ENCODE results near the gene CCDC107. TPM values are rescaled to one million over a fixed set of nuclear protein-coding genes. Genes with fewer than 3 reads are reported as not detected.
"Not testable (repeated sequence)": the region's sequence is repeated elsewhere in the genome, so short reads cannot be mapped to it uniquely, and the experiment has no call there.

Gene CCDC107, protein sequence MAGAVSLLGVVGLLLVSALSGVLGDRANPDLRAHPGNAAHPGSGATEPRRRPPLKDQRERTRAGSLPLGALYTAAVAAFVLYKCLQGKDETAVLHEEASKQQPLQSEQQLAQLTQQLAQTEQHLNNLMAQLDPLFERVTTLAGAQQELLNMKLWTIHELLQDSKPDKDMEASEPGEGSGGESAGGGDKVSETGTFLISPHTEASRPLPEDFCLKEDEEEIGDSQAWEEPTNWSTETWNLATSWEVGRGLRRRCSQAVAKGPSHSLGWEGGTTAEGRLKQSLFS
- total RNA-seq: 31.1 to 55.2 TPM (median 52.2 TPM) in 3 replicates
- long read RNA-seq, transcript CCDC107-206 (5 exons, 1,242 nt): major isoform, 28 of 99 reads
- long read RNA-seq, transcript CCDC107-204 (6 exons, 1,173 nt): minor isoform, 22 of 99 reads
- long read RNA-seq, partial matches to known transcripts: 3 of 99 reads
- long read RNA-seq, other reads (novel, unspliced or antisense): 40 of 99 reads

DNA sequence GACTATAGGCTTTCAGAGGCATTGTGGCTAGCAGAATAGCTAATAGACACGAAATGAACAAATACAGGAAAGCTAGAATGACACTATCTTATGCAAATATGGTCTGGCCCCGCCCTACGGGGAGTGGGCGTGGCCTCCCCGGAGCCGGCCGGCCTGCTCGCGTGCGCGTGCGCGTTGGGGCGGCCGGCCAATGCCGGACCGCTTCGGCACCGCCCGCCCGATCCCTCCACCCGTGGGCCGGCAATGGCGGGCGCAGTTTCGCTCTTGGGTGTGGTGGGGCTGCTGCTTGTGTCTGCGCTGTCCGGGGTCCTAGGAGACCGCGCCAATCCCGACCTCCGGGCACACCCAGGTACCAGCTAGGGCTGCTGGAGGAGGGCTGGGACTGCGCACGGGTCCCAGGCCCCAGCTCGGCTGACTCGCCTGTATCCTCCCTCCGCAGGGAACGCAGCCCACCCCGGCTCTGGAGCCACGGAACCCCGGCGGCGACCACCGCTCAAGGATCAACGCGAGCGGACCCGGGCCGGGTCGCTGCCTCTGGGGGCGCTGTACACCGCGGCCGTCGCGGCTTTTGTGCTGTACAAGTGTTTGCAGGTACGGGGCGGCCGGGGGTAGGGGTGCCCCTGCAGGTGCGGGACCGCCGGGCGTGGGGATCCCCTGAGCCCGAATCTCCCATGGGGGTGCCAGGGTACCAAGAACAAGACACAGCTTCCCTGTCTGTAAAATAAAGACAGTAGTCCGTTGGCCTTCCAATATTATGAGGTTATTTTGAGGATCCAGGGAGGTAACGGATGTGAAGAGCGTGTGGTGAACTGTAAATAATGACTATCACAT, at the start of gene CCDC107:
TSS of gene CCDC107 (plus strand) at position 156 of the 831 bp plus-strand sequence. CDS start at position 244, 88 bp downstream.
- Mint-ChIP-seq H3K4me3 (ENCODE audit: unreplicated experiment) (peak within 1 kb of the TSS; percentile 78), H3K27ac (ENCODE audit: unreplicated experiment) (peak within 1 kb of the TSS; percentile 99), H3K4me1 (ENCODE audit: low read depth) (peaks cover 58% of the 10 kb centered on the region), H3K36me3 (ENCODE audit: low read depth) (peaks cover 10% of the 10 kb centered on the region), H3K27me3 (ENCODE audit: low read depth) (no peaks in the 10 kb centered on the region), H3K9me3 (ENCODE audit: low read depth) (no peaks in the 10 kb centered on the region)
- DNase-seq (ENCODE audit: low spot score): no peak
- TF ChIP-seq, protein P1, sequence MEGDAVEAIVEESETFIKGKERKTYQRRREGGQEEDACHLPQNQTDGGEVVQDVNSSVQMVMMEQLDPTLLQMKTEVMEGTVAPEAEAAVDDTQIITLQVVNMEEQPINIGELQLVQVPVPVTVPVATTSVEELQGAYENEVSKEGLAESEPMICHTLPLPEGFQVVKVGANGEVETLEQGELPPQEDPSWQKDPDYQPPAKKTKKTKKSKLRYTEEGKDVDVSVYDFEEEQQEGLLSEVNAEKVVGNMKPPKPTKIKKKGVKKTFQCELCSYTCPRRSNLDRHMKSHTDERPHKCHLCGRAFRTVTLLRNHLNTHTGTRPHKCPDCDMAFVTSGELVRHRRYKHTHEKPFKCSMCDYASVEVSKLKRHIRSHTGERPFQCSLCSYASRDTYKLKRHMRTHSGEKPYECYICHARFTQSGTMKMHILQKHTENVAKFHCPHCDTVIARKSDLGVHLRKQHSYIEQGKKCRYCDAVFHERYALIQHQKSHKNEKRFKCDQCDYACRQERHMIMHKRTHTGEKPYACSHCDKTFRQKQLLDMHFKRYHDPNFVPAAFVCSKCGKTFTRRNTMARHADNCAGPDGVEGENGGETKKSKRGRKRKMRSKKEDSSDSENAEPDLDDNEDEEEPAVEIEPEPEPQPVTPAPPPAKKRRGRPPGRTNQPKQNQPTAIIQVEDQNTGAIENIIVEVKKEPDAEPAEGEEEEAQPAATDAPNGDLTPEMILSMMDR (IDR thresholded peaks at IDR 0.05): peak; percentile 90

DNA sequence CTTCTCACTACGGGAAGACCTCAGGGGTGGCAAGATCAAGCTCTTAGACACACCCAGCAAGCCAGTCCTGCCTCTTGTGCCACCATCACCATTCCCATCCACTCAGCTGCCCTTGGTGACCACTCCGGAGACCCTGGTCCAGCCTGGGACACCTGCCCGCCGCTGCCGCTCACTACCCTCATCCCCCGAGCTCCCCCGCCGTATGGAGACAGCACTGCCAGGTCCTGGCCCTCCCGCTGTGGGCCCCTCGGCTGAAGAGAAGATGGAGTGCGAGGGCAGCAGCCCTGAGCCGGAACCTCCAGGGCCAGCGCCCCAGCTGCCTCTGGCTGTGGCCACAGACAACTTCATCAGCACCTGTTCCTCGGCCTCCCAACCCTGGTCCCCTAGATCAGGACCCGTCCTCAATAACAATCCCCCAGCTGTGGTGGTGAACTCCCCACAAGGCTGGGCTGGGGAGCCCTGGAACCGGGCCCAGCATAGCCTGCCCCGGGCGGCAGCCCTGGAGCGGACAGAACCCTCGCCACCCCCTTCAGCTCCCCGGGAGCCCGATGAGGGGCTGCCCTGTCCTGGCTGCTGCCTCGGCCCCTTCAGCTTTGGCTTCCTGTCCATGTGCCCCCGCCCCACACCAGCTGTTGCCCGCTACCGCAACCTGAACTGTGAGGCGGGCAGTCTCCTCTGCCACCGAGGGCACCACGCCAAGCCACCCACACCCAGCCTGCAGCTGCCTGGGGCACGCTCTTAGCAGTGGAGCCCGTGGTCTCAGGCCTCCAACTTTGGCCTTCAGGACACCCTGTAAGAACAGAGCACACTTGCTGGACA, 48.9 kb upstream of the CCDC107 start:
- H3K27me3 Mint-ChIP-seq (ENCODE audit: low read depth): no peaks in the 10 kb centered on the region
- no peaks in the 10 kb centered on the region for H3K9me3 Mint-ChIP-seq (ENCODE audit: low read depth)

DNA sequence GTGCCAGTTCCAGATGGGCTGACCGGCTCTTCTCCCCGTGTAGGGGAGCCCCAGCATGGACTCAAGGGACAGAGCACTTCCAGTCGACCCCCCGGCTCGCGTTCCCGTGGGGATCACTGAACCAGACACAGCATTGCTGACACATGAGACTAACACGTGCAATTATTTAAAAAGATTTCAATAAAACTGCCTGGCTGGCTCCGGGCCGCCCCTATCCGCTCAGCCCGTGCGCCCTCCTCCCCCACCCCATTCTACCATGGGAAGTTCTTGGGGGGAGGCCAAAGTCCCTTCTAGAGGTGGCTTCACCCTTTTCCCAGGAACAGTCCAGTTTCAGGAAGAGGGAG, 48.3 kb upstream of the CCDC107 start:
- no peaks in the 10 kb centered on the region for H3K9me3 Mint-ChIP-seq (ENCODE audit: low read depth)
- peaks cover 3% of the 10 kb centered on the region for H3K27me3 Mint-ChIP-seq (ENCODE audit: low read depth)
- peak overlapping the region; percentile 12 for H3K27ac Mint-ChIP-seq (ENCODE audit: unreplicated experiment)
- peak; percentile 67 for DNase-seq (ENCODE audit: low spot score)
- H3K4me1 Mint-ChIP-seq (ENCODE audit: low read depth): peaks cover 14% of the 10 kb centered on the region
- no peak overlapping the region for H3K4me3 Mint-ChIP-seq (ENCODE audit: unreplicated experiment)
- TF ChIP-seq, protein P1 (IDR thresholded peaks at IDR 0.05): no peak
- peaks cover 13% of the 10 kb centered on the region for H3K36me3 Mint-ChIP-seq (ENCODE audit: low read depth)

More for the DNA sequence above, 48.9 kb upstream of the CCDC107 start:
- H3K4me1 Mint-ChIP-seq (ENCODE audit: low read depth): peaks cover 19% of the 10 kb centered on the region
- TF ChIP-seq, protein P1 (IDR thresholded peaks at IDR 0.05): no peak
- H3K36me3 Mint-ChIP-seq (ENCODE audit: low read depth): peaks cover 13% of the 10 kb centered on the region
- DNase-seq (ENCODE audit: low spot score): peak; percentile 79
- H3K27ac Mint-ChIP-seq (ENCODE audit: unreplicated experiment): peak overlapping the region; percentile 12
- no peak overlapping the region for H3K4me3 Mint-ChIP-seq (ENCODE audit: unreplicated experiment)

DNA sequence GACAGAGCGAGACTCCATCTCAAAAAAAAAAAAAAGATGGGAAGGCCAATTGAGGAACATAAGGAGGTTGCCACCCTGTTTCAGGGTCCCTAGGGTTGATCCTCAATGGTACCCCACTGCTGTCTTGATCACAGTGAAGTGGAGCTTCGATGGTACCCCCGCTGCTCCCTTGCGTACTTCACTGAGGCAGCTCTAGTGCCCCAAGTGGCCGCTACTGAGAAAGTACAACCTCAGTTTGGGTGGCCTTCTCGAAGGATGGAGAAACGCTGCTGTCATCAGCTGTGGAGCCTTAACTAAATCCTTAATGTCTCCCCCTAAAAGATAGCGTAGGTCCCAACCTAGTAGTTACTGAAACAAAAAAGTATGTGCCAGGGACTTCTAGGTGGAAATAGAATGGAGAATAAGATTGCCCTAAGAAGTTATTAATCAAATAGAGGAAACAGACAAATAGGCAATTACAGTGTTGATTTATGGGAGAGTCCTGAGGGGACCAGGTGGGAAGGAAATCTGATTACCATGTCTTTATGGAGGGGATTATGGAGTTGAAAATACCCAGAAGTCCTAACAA, 46.8 kb upstream of the CCDC107 start:
- Mint-ChIP-seq H3K4me1 (ENCODE audit: low read depth) (peaks cover 12% of the 10 kb centered on the region), H3K9me3 (ENCODE audit: low read depth) (no peaks in the 10 kb centered on the region), H3K36me3 (ENCODE audit: low read depth) (peaks cover 13% of the 10 kb centered on the region), H3K27me3 (ENCODE audit: low read depth) (peaks cover 17% of the 10 kb centered on the region), H3K4me3 (ENCODE audit: unreplicated experiment) (no peak overlapping the region), H3K27ac (ENCODE audit: unreplicated experiment) (no peak overlapping the region)
- no peak for DNase-seq (ENCODE audit: low spot score)
- TF ChIP-seq, protein P1 (IDR thresholded peaks at IDR 0.05): peak; percentile 81

DNA sequence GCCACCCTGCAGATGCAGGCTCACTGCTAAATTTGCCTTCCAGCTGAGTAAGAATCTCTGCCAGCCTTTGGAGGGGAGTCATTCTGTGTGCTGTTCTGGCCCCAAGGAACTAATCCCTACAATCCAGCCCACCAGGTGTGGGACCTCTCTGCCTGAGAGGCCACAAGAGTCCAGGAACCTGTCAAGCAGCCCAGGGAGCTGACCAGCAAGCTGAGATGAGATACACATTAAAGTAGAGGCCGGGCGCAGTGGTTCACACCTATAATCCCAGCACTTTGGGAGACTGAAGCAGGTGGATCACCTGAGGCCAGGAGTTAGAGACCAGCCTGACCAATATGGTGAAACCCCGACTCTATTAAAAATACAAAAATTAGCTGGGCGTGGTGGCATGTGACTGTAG, 46.0 kb upstream of the CCDC107 start:
- peaks cover 12% of the 10 kb centered on the region for H3K36me3 Mint-ChIP-seq (ENCODE audit: low read depth)
- not testable (repeated sequence) for H3K4me3 Mint-ChIP-seq (ENCODE audit: unreplicated experiment); H3K9me3 Mint-ChIP-seq (ENCODE audit: low read depth); H3K27ac Mint-ChIP-seq (ENCODE audit: unreplicated experiment); H3K4me1 Mint-ChIP-seq (ENCODE audit: low read depth)
- peak; percentile 55 for DNase-seq (ENCODE audit: low spot score)
- peaks cover 20% of the 10 kb centered on the region for H3K27me3 Mint-ChIP-seq (ENCODE audit: low read depth)
